DLD1 (cell line): ENCODE results near the gene WDR36.

ENCODE experiments used
- in situ Hi-C: cut with HindIII; loops from 2 replicates; pipeline ENCODE4 v1.10.0; 2017; ENCODE audit warnings: low sequenced_read_pairs

WDR36 gene

DNA sequence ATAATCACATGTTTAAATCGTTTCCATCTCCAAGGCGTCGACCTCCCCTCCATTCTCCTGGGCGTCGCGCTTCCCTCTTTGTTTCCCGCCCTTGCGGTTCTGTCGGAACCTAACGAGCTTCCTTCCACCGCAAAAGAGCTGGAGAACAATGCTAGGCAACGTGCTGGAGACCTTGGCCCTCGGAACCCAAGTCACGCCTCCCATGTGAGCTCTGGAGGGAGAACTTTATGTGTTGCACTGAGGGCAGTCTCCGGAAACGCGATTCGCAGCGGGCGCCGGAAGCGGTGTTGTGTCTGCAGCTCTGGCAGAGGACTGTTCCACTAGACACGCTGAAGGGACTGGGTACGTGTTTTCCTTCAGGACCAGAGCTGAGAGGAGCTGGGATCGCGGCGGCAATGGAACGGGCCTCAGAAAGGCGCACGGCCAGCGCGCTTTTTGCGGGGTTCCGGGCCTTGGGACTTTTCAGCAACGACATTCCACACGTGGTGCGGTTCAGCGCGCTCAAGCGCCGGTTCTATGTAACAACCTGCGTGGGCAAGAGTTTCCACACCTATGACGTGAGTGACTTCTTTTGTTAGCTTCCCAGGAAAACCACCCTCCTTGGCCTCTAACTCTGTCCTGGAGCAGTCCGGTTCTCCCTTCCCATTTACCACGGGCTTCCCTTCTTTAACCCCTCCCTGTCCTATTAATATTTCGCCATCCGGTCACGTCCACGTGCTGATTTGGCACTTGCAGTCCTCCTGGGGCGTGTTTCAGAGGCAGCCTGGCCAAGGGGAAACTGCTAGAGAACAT lies at the start of gene WDR36:
TSS of gene WDR36 (plus strand) at position 287 of the 792 bp plus-strand sequence. CDS start at position 396, 109 bp downstream.
- in situ Hi-C loops = no loop called here

DNA sequence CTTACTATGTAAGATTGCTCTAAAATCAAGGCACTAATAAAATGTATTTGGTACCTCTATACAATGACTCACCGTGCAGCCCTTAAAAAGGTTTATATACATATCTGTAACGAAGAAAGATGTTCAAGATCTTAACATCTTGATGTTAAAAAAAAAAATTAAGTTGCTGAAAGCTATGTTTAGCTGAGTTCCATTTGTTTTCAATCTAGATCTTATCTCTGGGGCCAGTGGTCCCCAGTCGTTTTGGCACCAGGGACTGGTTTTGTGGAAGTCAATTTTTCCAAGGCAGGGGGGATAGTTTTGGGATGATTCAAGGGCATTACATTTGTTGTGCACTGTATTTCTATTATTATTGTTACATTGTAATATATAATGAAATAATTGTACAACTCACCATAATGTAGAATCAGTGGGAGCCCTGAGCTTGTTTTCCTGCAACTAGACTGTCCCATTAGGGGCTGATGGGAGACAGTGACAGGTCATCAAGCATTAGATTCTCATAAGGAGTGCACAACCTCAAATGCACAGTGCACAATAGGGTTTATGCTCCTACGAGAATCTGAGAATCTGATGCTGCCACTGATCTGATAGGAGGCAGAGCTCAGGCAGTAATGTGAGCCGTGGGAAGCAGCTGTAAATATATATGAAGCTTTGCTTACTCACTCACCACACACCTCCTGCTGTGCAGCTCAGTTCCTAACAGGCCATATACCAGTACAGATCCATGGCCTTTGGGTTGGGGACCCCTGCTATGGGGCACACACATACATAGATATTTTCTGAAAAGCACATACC lies 48.2 kb upstream of the WDR36 start:
- in situ Hi-C loops = no loop called here

DNA sequence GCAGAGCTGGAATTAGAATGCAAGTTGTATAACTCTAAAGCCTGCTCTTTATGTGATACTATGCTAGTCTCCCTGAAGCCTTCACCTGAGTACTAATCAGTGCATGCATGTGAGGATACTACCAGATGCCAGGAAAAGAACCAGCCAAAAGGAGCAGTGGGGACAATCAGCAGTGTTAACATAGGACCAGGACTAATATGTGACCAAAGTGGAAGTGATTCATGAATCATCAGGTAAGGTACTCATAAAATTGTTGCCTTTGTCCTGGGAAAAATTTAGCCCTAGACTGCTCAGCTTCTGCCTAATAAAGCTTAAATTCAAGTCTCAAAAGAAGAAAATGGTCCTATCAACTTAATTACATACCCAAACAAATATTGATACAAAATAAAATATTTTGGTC lies 34.1 kb upstream of the WDR36 start:
- in situ Hi-C loops = no loop called here

DNA sequence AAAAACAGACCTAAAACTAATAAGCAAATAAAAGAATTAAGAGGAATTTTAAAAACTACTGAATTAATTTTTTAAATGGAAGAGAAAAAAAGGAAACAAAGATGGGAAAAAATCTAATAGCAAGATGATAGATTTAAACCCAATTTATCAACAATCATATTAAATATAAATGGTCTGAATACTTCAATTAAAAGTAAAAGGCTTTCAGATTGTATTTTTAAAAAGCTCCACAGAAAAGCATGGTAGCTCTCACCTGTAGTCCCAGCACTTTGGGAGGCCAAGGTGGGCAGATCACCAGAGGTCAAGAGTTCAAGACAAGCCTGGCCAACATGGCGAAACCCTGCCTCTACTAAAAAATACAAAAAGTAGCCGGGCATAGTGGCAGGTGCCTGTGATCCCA lies 32.0 kb upstream of the WDR36 start:
- in situ Hi-C loops = no loop called here

DNA sequence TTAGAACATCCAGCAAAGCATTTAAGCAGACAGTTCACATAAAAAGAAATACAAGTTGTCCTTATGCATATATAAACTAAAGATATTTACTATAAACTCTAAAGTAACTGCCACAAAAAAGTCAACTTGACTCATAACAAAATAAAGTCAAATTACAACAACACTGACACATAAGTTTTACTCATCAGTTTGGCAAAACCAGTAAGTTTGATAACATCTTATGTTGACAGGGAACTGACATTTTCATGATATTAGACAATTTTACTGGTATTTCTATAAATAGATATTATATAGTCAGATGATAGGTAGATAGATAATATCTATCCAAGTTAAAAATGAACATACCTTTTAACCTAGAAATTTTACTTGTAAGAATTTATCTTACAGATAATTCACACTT lies 30.5 kb upstream of the WDR36 start:
- in situ Hi-C loops = no loop called here

DNA sequence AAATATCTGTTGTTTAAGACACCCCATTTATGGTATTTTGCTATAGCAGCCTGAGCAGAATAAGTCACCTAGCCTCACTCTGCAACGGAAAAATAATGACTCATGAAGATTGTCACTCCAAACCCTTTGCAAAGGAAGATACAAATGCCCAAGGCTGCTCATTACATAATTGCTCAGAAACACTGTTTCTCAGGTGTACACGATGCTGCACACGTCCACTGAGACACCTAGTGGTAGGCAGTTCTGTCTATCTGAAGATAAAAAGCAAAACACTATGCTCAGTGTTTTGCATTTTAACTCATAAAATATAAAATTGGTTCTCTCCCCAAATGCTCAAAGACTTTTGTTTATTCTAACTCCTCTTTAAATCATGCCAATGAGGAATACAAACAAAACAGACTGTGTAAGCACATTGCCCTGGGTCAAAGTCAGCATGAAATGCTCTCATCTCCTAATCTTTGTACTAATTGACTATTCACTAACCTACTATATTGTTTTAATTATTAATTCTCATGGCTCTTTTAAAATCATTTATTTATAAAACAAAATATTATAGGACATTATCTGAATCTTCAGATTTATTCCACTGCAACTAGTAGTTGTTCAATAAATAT lies 28.3 kb upstream of the WDR36 start:
- in situ Hi-C loops = no loop called here

DNA sequence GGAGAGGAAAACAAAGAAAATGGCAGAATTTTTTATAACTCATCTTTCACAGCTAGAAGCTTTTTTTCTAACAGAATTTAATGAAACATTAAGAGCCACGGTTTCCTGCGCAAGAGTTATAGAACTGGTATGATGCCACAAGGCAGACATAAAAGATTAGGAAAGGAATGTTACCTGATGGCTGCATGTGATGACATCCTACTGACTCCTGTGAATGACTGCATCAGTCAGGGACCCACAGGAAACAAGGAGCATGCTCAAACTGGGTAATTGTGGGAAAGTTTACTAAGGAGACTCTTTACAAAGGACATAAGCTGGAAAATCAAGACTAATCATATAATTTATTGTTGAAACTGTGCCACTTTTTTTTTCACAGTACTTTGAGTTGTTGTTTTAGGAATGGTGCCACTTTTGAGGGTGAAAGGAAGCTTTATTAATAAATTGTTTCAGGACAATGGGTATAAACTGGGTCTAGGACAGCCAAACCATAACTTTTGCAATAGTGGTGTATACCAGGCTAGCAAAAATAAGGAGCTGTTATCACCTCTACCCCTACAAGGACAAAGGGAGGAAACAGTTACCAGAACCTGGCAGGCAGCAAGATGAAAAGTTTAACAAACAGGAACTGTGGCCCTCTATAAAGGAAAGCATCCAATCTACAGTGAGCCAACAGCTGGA lies 25.7 kb upstream of the WDR36 start:
- in situ Hi-C loops = no loop called here

DNA sequence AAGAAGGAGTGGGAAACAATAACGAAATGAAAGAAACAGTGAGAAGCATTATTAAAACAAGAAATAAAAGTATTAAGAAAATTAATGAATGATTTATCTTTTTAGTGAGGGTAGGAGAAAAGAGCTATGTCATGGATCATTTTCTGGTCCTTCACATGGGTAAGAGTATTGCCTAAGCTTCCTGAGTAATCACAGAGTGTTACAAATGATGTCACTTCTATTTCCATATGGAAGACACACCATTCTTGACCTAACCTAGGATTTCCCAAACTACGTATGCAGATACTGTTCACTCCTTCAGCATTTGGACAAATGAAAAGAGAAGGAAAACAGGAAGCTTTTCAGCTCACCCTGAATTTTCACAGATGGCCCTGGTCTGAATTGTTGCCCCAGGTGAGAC lies 23.9 kb upstream of the WDR36 start:
- in situ Hi-C loops = no loop called here

DNA sequence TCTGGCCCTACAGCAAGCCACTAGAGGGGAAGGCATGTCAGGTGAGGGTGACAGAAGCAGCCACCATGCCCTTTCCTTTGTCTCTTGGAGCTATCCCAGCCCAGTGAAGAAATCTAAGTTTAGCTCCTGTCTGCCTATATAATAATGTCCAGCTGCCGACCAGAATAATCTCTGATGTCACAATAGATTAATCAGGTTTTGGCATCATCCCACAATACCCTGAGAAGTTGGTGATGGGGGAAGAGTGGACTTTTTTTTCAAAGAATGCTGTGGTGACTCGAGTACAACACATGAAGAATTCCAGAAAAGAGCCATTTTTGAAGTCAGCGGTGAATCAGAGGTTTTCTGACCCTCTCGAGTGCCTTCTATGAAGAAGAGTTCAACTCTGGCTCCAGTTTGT lies 22.3 kb upstream of the WDR36 start:
- in situ Hi-C loops = no loop called here

DNA sequence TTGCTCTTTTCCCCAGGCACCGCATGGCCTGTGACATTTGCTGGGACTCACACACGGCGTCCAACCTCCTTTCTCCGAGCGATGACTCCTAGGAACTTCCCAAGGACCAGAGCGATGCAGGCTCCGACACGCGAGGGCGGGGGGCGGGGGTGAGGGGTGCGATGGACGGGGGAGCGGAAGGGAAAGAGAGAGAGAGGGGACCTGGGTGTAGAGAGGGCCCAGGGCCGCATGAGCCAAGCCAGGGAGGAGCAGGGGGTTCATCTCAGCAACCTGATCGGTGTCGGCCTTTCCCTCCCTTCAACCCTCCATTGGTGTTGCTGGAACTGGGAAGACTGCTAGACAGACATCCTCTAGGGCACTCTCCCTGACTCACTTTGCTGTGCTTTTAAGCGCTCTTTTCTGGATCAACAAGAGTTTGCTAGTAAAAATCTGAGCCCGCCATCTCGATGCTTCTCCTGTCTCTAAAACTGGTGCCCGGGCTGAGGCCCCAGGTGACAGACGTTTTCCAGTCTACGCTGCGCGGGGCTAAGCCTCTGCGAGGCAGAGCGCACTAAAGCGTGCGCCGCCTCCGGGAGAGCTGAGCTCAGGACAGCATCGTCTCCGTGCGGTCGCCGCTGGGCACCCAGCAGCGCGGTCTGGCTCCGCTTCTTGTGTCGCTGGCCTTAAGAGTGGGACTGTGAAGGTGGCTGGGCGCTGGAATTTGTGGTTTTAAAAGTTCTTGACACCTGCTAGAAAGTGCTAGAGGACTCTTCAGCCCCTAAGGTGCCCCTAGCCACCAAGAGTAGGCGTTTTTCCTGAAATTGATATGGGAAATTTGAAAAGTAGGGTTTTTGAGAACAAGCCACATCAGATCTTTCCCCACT lies 21.6 kb upstream of the WDR36 start:
- in situ Hi-C loops = no loop called here

DNA sequence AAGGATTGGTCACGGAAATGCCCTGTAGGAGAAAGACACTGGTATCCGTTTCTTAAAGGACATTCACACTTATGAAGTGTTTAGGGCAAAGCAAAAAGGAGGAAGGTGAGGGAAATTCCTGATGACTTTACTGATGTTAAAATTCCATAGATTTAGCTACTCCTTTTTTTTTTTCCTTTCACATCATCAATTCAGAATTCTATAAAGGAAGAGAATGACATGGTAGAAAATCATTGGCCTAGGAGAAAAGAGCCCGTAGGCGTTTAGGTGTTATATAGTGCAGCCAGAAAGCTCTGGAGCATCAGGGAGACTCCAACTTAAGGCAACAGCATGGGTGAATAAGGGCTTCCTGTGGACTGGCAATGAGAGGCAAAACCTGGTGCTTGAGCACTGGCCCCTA lies 20.7 kb upstream of the WDR36 start, which contains the start of gene TSLP:
TSS of gene TSLP (plus strand) at position 301 of the 400 bp plus-strand sequence. CDS start 178 bp downstream, outside the sequence.
- in situ Hi-C loops = no loop called here

DNA sequence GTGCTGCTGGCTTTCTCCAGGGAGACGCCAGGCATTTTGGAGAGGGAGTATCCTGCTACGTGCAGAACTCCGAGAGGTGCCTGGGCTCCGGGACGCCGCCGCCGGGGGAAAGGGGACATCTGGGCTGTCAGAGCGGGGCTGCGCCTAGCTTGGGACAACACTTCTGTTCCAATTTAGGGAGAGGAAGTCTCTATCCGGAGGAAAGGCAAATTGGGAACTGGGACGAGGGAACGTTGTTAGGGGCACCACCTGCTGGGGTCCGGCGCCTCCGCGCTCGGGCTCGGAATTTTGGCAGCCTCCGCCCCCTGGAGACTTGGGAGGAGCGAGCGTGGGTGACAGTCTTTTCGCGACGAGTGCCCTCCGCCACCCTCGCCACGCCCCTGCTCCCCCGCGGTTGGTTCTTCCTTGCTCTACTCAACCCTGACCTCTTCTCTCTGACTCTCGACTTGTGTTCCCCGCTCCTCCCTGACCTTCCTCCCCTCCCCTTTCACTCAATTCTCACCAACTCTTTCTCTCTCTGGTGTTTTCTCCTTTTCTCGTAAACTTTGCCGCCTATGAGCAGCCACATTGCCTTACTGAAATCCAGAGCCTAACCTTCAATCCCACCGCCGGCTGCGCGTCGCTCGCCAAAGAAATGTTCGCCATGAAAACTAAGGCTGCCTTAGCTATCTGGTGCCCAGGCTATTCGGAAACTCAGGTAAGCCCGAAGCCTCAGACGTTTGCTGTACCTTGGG lies 19.0 kb upstream of the WDR36 start:
- in situ Hi-C loops = no loop called here

DNA sequence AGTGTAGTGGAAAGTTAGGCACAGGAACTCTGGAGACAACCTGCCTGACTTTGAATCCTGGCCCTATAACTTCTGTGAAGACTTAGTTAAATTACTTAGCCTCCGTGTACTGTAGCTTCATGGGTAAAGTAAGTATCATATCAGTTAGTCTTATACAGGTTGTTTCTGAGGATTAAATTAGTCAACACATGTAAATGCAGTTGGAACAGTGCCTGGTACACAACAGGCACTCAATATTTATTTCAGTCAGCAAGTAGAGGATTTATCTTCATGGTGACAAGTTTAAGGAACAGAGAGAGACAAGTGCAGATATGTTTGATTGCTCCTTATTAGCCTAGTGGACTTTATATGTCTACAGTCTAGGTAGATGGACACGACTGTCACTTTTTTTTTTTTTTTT lies 17.9 kb upstream of the WDR36 start:
- in situ Hi-C loops = no loop called here

DNA sequence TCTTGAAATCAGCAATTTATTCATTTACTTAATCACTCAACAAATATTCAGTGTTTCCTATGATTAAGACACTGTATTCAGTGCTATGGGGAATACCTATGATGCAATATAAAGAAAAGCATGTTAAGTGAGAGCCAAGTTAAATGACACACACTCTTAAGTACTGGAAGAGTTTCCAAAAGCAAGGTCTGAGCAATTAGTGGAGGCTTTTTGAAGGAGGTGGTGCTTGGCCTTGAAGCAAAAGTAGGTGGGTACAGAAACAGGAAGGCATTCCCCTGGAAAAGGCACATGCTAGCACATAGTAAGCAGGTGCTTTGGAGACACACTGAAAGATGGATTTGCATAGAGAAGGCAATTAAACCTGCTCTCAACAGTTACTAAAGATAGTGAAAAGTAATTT lies 16.6 kb upstream of the WDR36 start:
- in situ Hi-C loops = no loop called here

DNA sequence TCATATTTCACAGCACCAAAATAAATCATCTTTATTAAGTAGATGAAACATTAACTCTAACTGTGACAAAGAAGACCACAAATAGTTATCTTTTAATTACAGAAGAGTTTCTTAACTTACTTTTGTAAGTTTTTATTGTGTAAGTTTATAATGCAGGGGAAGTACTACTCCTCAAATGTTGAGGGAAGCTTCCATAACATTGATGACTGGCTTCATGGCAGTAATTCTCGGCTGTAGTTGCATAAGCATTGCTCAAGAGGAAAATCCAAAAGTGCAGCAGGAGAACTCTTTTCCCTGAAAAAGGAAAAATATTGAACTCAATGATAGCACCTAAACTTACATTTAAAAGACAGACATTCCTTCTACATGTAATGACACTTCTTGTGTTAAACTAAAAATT lies 16.1 kb upstream of the WDR36 start:
- in situ Hi-C loops = no loop called here

DNA sequence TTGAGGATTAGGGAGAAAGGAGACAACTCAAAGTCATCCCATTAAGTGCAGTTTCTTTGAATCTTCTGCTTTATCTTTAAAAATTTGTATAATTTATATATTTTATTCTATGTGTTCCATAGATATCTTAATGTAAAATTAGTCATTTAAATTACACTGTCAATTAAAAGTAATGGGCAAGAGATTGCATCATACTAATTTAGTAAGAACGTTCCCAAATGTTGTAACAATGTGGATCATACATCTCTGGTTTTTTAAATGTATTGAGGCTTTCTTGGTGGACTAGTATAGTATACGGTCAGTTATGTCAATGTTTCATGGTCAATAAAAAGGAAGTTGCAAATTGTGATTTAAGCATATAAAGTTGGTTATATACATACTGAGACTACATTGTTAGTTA lies 14.5 kb upstream of the WDR36 start:
- in situ Hi-C loops = no loop called here

DNA sequence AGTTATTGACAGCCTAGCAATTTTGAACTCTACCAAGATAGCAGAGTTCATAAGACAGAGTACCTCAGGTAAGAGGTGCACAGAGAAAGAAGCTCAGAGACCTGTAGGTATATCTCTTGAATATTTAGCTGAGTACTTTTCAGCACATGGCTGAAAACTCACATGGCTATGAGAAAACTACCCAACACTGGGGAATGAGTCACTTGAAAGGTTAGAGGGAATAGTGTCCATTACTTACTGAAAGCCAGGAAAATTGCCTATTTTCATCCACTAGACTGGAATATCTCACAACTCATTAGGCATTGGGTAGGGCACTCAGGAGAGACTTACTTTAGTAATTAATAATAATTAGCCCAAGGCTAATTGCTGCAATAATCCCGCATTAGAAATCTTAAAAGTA lies 12.3 kb upstream of the WDR36 start:
- in situ Hi-C loops = no loop called here

DNA sequence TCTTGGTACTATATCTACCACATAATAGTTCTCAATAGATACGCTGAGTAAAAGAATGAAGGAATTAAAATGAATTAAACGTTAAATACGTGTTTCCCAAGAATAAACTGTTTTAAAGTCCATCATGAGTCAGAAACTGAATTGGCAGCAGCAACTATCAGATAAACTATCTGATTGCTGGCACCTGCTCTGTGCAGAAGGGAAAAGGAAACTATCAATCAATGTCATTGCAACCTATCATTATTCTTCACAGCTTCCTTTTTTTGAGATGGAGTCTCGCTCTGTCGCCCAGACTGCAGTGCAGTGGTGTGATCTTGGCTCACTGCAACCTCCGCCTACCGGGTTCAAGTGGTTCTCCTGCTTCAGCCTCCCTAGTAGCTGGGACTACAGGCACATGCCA lies 8.8 kb upstream of the WDR36 start:
- in situ Hi-C loops = no loop called here

DNA sequence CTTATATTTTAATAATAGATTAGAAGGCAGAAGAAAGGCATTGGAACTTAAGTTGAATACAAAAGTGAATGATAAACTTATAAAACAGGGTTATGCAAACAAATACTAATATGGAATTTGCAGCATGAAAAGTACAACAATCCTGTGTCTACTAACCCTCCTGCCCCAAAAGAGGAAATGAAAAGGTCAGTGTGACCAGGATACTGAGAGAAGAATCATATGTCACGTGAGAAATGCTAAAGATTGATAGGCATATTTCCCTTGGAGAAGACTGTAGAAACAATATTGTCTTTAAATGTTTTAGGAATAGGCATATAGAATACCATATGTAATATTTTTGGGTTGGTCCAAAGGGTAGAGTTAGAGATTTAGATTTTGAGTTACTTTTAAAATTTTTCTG lies 3.8 kb downstream of the WDR36 start:
- in situ Hi-C loops = no loop called here
